SK-N-MC (cell line): Measurements from ENCODE around the gene ACR.
"Not testable (repeated sequence)": the region's sequence is repeated elsewhere in the genome, so short reads cannot be mapped to it uniquely, and the experiment has no call there.

Experiments used
- DNase-seq: peaks from one replicate; pipeline ENCODE4 v3.0.0-alpha.2; 2011; ENCODE audit warnings: low read depth, low spot score
- H3K27ac ChIP-seq: fragments of 200-600 bp; sonication (generic); 2 replicates; pipeline ENCODE4 v1.5.1; 2016; ENCODE audit warnings: mixed run types
- H3K36me3 ChIP-seq: fragments of 200-600 bp; sonication (generic); 2 replicates; pipeline ENCODE4 v1.6.1; 2017; ENCODE audit warnings: antibody characterized with exemption, low read length, mixed read lengths; ENCODE audit not compliant: insufficient read depth
- H3K4me3 ChIP-seq: fragments of 200-600 bp; sonication (generic); 2 replicates; pipeline ENCODE4 v1.5.1; 2016
- H3K9ac ChIP-seq: fragments of 200-600 bp; sonication (generic); 2 replicates; pipeline ENCODE4 v1.8.0; 2017; ENCODE audit warnings: mixed run types, mixed read lengths; ENCODE audit not compliant: insufficient read length
- H3K9me3 ChIP-seq: fragments of 200-600 bp; sonication (generic); 2 replicates; pipeline ENCODE4 v1.6.1; 2017; ENCODE audit warnings: low read depth, mild to moderate bottlenecking, antibody characterized with exemption, low read length, moderate library complexity, mixed read lengths

Gene ACR

GRCh38 chr22:50749302-50750074 lies 11.5 kb downstream of the ACR start:
- not testable (repeated sequence) for H3K27ac ChIP-seq, H3K9ac ChIP-seq, H3K4me3 ChIP-seq, DNase-seq, H3K9me3 ChIP-seq, H3K36me3 ChIP-seq

DNA sequence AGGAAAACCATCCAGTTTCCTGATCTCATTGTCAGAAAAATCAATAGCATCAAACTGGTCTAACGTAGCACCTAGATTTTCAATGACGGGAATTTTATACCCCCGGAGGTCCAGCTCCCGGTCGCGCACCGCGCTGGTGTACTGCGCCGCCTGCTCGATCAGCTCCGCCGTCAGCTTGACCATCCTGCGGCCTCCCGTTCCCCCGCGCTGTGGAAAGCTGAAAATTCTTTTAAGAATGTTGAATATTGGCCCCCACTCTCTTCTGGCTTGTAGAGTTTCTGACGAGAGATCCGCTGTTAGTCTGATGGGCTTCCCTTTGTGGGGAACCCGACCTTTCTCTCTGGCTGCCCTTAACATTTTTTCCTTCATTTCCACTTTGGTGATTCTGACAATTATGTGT lies 17.2 kb downstream of the ACR start:
- not testable (repeated sequence) for DNase-seq

GRCh38 chr22:50756406-50756805 lies 18.4 kb downstream of the ACR start:
- H3K9me3 ChIP-seq, H3K9ac ChIP-seq, H3K36me3 ChIP-seq, H3K27ac ChIP-seq, DNase-seq: not testable (repeated sequence)
- peak overlapping the region; percentile 85; the same call in 1 of the 2 replicates for H3K4me3 ChIP-seq

More for the DNA sequence above, 17.2 kb downstream of the ACR start:
- H3K9me3 ChIP-seq, H3K9ac ChIP-seq, H3K36me3 ChIP-seq, H3K4me3 ChIP-seq, H3K27ac ChIP-seq: not testable (repeated sequence)

DNA sequence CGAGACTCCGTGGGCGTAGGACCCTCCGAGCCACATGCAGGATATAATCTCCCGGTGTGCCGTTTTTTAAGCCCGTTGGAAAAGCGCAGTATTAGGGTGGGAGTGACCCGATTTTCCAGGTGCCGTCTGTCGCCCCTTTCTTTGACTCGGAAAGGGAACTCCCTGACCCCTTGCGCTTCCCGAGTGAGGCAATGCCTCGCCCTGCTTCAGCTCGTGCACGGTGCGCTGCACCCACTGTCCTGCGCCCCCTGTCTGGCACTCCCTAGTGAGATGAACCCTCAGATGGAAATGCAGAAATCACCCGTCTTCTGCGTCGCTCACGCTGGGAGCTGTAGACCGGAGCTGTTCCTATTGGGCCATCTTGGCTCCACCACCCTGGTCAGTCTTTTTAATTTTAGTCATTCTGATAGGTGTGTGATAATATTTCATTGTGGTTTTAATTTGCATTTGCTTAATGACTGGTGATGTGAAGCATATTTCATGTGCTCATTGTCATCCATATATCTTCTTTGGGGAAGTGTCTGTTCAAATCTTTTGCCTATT lies 19.0 kb downstream of the ACR start:
- H3K27ac ChIP-seq: 0 out of 2 replicates have a peak overlapping the region, but pooled peaks have one; percentile 42
- H3K9me3 ChIP-seq, H3K36me3 ChIP-seq, DNase-seq: not testable (repeated sequence)
- H3K9ac ChIP-seq: peak overlapping the region; percentile 67
- H3K4me3 ChIP-seq: peak overlapping the region; percentile 85

DNA sequence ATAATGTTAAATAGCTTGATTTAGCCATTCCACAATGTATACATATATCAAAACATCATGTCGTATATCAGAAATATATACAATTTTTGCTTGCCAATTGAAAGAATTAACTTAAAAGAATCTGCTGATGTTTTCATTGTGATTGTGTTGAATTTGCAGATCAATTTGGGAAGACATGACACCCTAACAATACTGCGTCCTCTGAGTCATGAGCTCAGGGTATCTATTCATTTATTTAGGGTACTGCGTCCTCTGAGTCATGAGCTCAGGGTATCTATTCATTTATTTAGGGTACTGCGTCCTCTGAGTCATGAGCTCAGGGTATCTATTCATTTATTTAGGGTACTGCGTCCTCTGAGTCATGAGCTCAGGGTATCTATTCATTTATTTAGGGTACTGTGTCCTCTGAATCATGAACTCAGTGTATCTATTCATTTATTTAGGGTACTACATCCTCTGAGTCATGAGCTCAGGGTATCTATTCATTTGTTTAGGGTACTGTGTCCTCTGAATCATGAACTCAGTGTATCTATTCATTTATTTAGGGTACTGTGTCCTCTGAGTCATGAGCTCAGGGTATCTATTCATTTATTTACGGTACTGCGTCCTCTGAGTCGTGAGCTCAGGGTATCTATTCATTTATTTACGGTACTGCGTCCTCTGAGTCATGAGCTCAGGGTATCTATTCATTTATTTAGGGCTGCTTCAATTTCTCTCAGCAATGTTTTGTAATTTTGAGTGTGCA lies 21.8 kb downstream of the ACR start:
- H3K9ac ChIP-seq, H3K36me3 ChIP-seq, H3K4me3 ChIP-seq, DNase-seq, H3K9me3 ChIP-seq, H3K27ac ChIP-seq: not testable (repeated sequence)

DNA sequence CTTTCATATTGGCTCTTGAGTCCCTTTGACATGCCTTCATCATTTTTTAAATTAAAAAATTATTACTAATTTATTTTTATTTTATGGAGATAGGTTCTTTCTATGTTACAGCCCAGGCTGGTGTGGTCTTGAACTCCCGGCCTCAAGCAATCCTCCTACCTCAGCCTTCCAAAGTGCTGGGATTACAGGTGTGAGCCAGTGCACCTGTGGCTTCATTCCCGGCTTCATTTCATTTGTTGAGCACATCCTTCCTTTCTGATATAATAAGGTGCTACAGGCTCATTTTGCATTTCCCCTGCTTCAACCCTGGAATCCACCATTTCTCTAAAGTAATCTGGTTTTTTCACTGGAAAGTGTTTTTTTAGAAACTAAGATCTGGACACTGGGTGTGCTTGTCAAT lies 23.8 kb downstream of the ACR start:
- not testable (repeated sequence) for DNase-seq, H3K27ac ChIP-seq, H3K4me3 ChIP-seq, H3K9me3 ChIP-seq, H3K36me3 ChIP-seq, H3K9ac ChIP-seq

DNA sequence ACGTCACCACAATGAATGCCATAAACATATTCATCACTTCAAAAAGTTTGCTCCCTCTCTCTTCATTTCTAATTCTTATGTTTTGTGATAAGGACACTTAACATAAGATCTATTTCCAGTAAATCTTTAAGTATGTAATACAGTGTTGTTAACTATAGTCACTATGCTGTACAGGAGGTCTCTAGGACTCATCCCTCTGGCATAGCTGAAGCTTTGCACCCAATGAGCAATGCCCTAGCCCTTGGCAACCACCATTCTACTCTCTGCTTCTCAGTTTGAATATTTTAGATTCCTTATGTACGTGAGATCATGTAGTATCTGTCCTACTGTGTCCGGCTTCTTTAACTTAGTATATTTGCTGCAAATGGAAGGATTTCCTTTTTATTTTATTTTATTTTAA lies 26.3 kb downstream of the ACR start:
- not testable (repeated sequence) for H3K36me3 ChIP-seq, H3K9me3 ChIP-seq, H3K4me3 ChIP-seq, H3K27ac ChIP-seq, H3K9ac ChIP-seq, DNase-seq

DNA sequence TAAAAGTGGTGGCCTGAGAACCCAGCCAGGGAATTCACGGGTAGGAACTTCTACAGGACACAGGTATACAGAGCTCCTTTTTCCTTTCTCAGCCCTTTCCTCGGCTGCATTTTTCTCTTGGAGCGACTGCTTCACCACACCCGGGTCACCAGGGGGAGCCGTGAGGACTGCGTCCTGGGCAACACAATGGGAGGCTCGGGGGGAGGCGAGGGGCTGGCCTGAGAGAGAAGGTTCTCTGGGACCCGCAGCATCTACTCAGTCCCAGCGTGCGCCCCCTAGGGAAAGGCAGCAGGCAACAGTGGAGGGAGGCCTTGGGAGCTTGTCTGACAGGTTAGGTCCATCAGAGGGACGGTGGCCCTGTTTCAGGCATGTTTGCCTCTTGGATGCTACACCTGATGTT lies 37.1 kb downstream of the ACR start:
- not testable (repeated sequence) for H3K36me3 ChIP-seq, DNase-seq, H3K4me3 ChIP-seq, H3K9me3 ChIP-seq, H3K27ac ChIP-seq, H3K9ac ChIP-seq

- H3K4me3 ChIP-seq, H3K9ac ChIP-seq, H3K36me3 ChIP-seq, H3K27ac ChIP-seq, H3K9me3 ChIP-seq, DNase-seq: not testable (repeated sequence)
Observed at GRCh38 chr22:50777631-50778030, 39.6 kb downstream of the ACR start.

GRCh38 chr22:50780244-50780643 lies 42.2 kb downstream of the ACR start:
- not testable (repeated sequence) for H3K9me3 ChIP-seq, H3K27ac ChIP-seq, H3K9ac ChIP-seq, H3K4me3 ChIP-seq, H3K36me3 ChIP-seq, DNase-seq

DNA sequence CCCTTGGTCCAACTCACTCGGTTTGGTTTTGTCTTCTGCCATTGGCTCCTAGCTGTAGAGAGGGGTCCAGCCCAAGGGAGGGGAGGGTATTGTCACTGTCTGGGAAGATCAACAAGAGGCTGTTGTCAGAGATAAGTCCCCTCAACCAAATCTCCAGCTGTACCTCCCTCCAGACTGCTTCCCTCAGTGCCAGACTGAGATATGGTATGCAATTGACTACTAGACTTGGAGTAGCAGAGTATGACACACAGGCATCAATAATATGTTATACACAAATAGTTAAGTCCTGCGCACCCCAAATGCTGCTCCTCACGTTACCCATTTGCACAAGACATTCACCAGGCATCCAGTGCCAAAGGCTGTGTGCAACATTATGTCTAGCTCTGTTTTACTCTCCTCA lies 44.2 kb downstream of the ACR start:
- H3K9me3 ChIP-seq, H3K4me3 ChIP-seq: not testable (repeated sequence)

More for the DNA sequence above, 44.2 kb downstream of the ACR start:
- DNase-seq, H3K36me3 ChIP-seq, H3K9ac ChIP-seq, H3K27ac ChIP-seq: not testable (repeated sequence)
